CD14-positive monocyte (primary cell): ENCODE results near the gene CDH4. TPM values are rescaled to one million over a fixed set of nuclear protein-coding genes. Genes with fewer than 3 reads are reported as not detected.

Source experiments
- DNase-seq, 3 donors: peaks; one replicate each; pipeline ENCODE4 v3.0.0-alpha.2; 2011 to 2022
- H2AFZ ChIP-seq: 2 replicates; pipeline ENCODE4 v1.6.0; 2012; ENCODE audit warnings: mild to moderate bottlenecking, low read depth, low read length, inconsistent platforms; ENCODE audit not compliant: insufficient read depth, poor library complexity, severe bottlenecking
- H3K27ac ChIP-seq, 2 donors: 1 replicate in 1 of 2; 2 replicates in 1 of 2; pipeline ENCODE4 v1.5.1; 2012 to 2013; ENCODE audit warnings: low read length in 2 of 2, control low read depth in 1 of 2, inconsistent platforms in 1 of 2, low read depth in 1 of 2, mild to moderate bottlenecking in 1 of 2
- H3K27me3 ChIP-seq, 2 donors: one replicate each; pipeline versions ENCODE4 v1.6.0 to v1.6.1; 2011 to 2013; ENCODE audit warnings: low read length in 2 of 2; ENCODE audit not compliant: control insufficient read depth in 2 of 2, insufficient read depth in 2 of 2
- H3K36me3 ChIP-seq, 2 donors: replicated peaks in 1 of 2; 1 replicate in 1 of 2; 2 replicates in 1 of 2; pipeline versions ENCODE4 v1.5.1 to v1.6.1; 2012 to 2013; ENCODE audit warnings: low read length in 2 of 2, control low read depth in 1 of 2, inconsistent platforms in 1 of 2, mild to moderate bottlenecking in 1 of 2; ENCODE audit not compliant: insufficient read depth in 2 of 2, control insufficient read depth in 1 of 2
- H3K4me1 ChIP-seq, 2 donors: 1 replicate in 1 of 2; 2 replicates in 1 of 2; pipeline versions ENCODE4 v1.5.1 to v1.6.1; 2012 to 2013; ENCODE audit warnings: low read length in 2 of 2, control low read depth in 1 of 2, inconsistent platforms in 1 of 2, mild to moderate bottlenecking in 1 of 2, moderate library complexity in 1 of 2; ENCODE audit not compliant: insufficient read depth in 2 of 2, control insufficient read depth in 1 of 2
- H3K4me2 ChIP-seq: replicated peaks from 2 replicates; pipeline ENCODE3; 2012; ENCODE audit warnings: low read length, moderate library complexity, mild to moderate bottlenecking; ENCODE audit not compliant: poor library complexity, severe bottlenecking; ENCODE audit errors: extremely low read depth
- H3K4me3 ChIP-seq, 3 experiments: fragments of 200-600 bp in 1 of 3; sonication (generic) in 1 of 3; replicated peaks in 1 of 3; 1 replicate in 2 of 3; 2 replicates in 1 of 3; pipeline ENCODE4 v1.5.1; 2011 to 2013; ENCODE audit warnings: low read length in 3 of 3, mild to moderate bottlenecking in 3 of 3, control low read depth in 2 of 3, low read depth in 2 of 3, inconsistent platforms in 1 of 3, moderate library complexity in 1 of 3
- H3K79me2 ChIP-seq: 2 replicates; pipeline ENCODE4 v1.6.0; 2012; ENCODE audit warnings: mild to moderate bottlenecking, control low read depth, inconsistent platforms, low read length, moderate library complexity; ENCODE audit not compliant: insufficient read depth
- H3K9ac ChIP-seq: 2 replicates; pipeline ENCODE4 v1.6.0; 2017; ENCODE audit warnings: low read length, mild to moderate bottlenecking; ENCODE audit not compliant: insufficient read depth, poor library complexity, severe bottlenecking
- H3K9me3 ChIP-seq, 2 donors: replicated peaks in 1 of 2; 1 replicate in 1 of 2; 2 replicates in 1 of 2; pipeline versions ENCODE4 v1.5.1 to v1.6.1; 2012 to 2013; ENCODE audit warnings: low read length in 2 of 2, control low read depth in 1 of 2; ENCODE audit not compliant: control insufficient read depth in 1 of 2, insufficient read depth in 1 of 2
- H4K20me1 ChIP-seq: 2 replicates; pipeline ENCODE4 v1.6.0; 2012; ENCODE audit warnings: mild to moderate bottlenecking, low read length, control low read depth, moderate library complexity; ENCODE audit not compliant: insufficient read depth
- H3K27ac Mint-ChIP-seq, 7 donors: one replicate each; pipeline ENCODE4 v1.8.0; 2020; ENCODE audit warnings: mild to moderate bottlenecking in 7 of 7, mixed read lengths in 7 of 7, moderate library complexity in 6 of 7, inconsistent platforms in 2 of 7
- H3K27me3 Mint-ChIP-seq, 3 donors: one replicate each; pipeline ENCODE4 v1.8.0; 2021 to 2022; ENCODE audit warnings: low read depth in 3 of 3, mild to moderate bottlenecking in 3 of 3, mixed read lengths in 3 of 3, moderate library complexity in 3 of 3, inconsistent platforms in 1 of 3
- H3K36me3 Mint-ChIP-seq, 2 donors: one replicate each; pipeline ENCODE4 v1.8.0; 2020; ENCODE audit warnings: mixed read lengths in 2 of 2, inconsistent platforms in 1 of 2, mild to moderate bottlenecking in 1 of 2
- H3K4me1 Mint-ChIP-seq: one replicate; pipeline ENCODE4 v1.8.0; 2020; ENCODE audit warnings: mild to moderate bottlenecking, mixed read lengths
- H3K4me3 Mint-ChIP-seq, 2 donors: one replicate each; pipeline ENCODE4 v1.8.0; 2020; ENCODE audit warnings: mild to moderate bottlenecking in 2 of 2, mixed read lengths in 2 of 2, moderate library complexity in 1 of 2
- H3K9me3 Mint-ChIP-seq, 7 donors: one replicate each; pipeline ENCODE4 v1.8.0; 2020 to 2022; ENCODE audit warnings: mixed read lengths in 7 of 7, mild to moderate bottlenecking in 6 of 7, moderate library complexity in 6 of 7, inconsistent platforms in 2 of 7
- WGBS: methylation state at CpG from one replicate; pipeline ENCODE4 v1.1.5; 2013; ENCODE audit warnings: missing lambda C conversion rate; ENCODE audit not compliant: insufficient coverage; 5-methylcytosine and 5-hydroxymethylcytosine counted together
- intact Hi-C, 2 donors: fragments of 100-400 bp; cut with micrococcal nuclease; formaldehyde crosslinking; loops; one replicate each; pipeline versions ENCODE4 v1.15.0 to v1.15.1; 2023
- polyA plus RNA-seq, 3 donors: library from polyadenylated mRNA; depleted of rRNA in 1 of 3; unstranded in 2 of 3; stranded (reverse) in 1 of 3; fragments of 300-500 nt in 2 of 3; fragments of >200 nt in 1 of 3; fragmentation: Illumina TruSeq in 2 of 3; gene quantifications; 1 replicate in 2 of 3; 2 replicates in 1 of 3; pipeline ENCODE4 v1.2.3, GENCODE V29; 2012 to 2021
- TF ChIP-seq, protein P1 (sequence below): fragments of 200-600 bp; IDR thresholded peaks from one replicate; pipeline ENCODE4 v1.8.0; 2022; ENCODE audit warnings: antibody characterized with exemption, mild to moderate bottlenecking

CDH4 gene
- polyA plus RNA-seq, 3 donors, result not detected

DNA sequence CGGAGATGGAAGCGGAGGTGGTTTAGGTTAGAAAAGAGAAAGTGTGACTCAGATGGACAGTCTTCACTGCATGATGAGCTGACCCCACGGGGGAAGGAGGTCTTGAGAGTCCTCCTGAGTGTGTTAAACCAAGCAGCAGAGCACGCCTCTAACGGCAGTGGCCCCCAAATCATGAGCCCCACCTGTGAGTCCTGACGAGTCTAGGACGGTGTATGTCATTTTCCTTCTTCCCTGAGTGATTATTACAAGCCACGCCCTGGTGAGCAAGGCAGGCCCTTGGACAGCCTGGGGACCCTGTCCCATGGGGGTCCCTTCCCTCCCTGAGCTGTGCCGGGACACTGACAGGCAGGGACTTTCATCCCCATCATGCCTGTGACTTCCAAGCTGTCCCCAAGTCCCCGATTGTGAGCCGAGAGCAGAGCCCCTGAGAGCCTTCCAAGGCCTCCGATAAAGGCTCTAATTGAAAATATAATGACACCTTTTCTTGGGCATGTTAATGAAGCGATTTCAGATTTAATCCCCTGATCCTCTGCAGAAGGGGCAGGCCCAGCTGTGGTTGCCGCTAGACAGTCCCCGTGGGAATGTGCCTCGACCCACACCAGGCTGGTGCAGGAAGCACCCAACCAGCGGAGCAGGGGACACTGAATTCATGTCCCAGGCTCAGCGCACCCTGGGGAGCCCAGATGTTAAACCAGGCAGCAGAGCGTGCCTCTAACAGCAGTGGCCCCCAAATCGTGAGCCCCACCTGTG, 493.5 kb downstream of the CDH4 start:
- 93% methylated on average over 18 of the region's 20 CpGs for WGBS
- H3K4me2 ChIP-seq, result no peak overlapping the region
- Mint-ChIP-seq H3K4me1 (no peaks in the 10 kb centered on the region), H3K4me3 (no peak overlapping the region), H3K9me3 (peaks cover 2 to 61% (median 34%) of the 10 kb centered on the region in 7 donors), H3K27me3 (peaks cover 0 to 2% (median 0%) of the 10 kb centered on the region in 3 donors), H3K36me3 (no peaks in the 10 kb centered on the region), H3K27ac (no peak overlapping the region)
- intact Hi-C loops, result no loop called here
- peaks cover 11 to 69% of the 10 kb centered on the region in 2 donors for H3K9me3 ChIP-seq
- no peaks in the 10 kb centered on the region for H3K4me1 ChIP-seq
- H4K20me1 ChIP-seq, result no peaks in the 10 kb centered on the region
- H3K4me3 ChIP-seq, result no peak overlapping the region
- no peak overlapping the region for H3K27ac ChIP-seq
- no peaks in the 10 kb centered on the region for H3K27me3 ChIP-seq
- H3K79me2 ChIP-seq, result no peaks in the 10 kb centered on the region
- H2AFZ ChIP-seq, result no peak overlapping the region
- no peaks in the 10 kb centered on the region for H3K36me3 ChIP-seq
- DNase-seq, result no peak
- TF ChIP-seq, protein P1, sequence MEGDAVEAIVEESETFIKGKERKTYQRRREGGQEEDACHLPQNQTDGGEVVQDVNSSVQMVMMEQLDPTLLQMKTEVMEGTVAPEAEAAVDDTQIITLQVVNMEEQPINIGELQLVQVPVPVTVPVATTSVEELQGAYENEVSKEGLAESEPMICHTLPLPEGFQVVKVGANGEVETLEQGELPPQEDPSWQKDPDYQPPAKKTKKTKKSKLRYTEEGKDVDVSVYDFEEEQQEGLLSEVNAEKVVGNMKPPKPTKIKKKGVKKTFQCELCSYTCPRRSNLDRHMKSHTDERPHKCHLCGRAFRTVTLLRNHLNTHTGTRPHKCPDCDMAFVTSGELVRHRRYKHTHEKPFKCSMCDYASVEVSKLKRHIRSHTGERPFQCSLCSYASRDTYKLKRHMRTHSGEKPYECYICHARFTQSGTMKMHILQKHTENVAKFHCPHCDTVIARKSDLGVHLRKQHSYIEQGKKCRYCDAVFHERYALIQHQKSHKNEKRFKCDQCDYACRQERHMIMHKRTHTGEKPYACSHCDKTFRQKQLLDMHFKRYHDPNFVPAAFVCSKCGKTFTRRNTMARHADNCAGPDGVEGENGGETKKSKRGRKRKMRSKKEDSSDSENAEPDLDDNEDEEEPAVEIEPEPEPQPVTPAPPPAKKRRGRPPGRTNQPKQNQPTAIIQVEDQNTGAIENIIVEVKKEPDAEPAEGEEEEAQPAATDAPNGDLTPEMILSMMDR, result no peak
- no peak overlapping the region for H3K9ac ChIP-seq

DNA sequence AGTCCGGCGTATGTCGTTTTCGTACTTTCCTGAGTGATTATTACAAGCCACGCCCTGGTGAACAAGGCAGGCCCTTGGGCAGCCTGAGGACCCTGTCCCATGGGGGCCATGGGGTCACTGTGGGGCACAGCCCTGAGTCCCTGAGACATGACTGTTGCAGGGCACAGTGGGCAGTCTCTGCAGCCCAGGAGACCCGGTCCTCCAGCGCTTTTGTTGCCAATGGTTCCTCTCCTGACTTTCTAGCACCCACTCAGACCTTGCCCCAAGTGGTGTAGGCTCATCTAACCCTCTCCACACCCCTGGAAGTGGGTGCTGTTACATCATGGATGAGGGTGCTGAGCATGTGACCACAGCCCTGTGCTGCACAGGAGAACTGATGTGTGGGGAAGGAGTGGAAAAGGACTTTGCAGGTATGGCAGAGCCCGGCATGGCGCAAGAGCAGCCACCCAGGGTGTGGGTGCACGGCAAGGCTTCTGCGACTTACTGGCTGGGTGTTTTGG, 494.1 kb downstream of the CDH4 start:
- Histone ChIP-seq H3K36me3 (no peaks in the 10 kb centered on the region), H3K27ac (no peak overlapping the region), H3K4me2 (no peak overlapping the region), H3K9me3 (peaks cover 14 to 67% of the 10 kb centered on the region in 2 donors), H3K79me2 (no peaks in the 10 kb centered on the region), H3K27me3 (no peaks in the 10 kb centered on the region), H2AFZ (no peak overlapping the region), H3K4me3 (no peak overlapping the region), H3K9ac (no peak overlapping the region), H4K20me1 (no peaks in the 10 kb centered on the region), H3K4me1 (no peaks in the 10 kb centered on the region)
- Mint-ChIP-seq H3K27me3 (peaks cover 0 to 2% (median 0%) of the 10 kb centered on the region in 3 donors), H3K4me3 (no peak overlapping the region), H3K4me1 (no peaks in the 10 kb centered on the region), H3K36me3 (no peaks in the 10 kb centered on the region), H3K27ac (no peak overlapping the region), H3K9me3 (peaks cover 2 to 60% (median 35%) of the 10 kb centered on the region in 7 donors)
- 89% methylated on average over 9 of the region's 11 CpGs for WGBS
- DNase-seq, result no peak
- intact Hi-C loops, result no loop called here
- TF ChIP-seq, protein P1, result no peak
